OCI-LY1 (cell line): ENCODE results near the gene TUT7.
"Not testable (repeated sequence)": the region's sequence is repeated elsewhere in the genome, so short reads cannot be mapped to it uniquely, and the experiment has no call there.

ENCODE experiments used
- H2AFZ ChIP-seq: fragments of 200-600 bp; sonication (generic), shearing (Covaris generic); 2 replicates; pipeline ENCODE4 v1.6.0; 2014; ENCODE audit warnings: antibody characterized with exemption, mild to moderate bottlenecking, low read length
- H3F3A ChIP-seq: fragments of 200-600 bp; sonication (generic), shearing (Covaris generic); 2 replicates; pipeline ENCODE4 v1.6.0; 2014; ENCODE audit warnings: mild to moderate bottlenecking, antibody characterized with exemption, low read length, moderate library complexity; ENCODE audit not compliant: insufficient read depth
- H3K27ac ChIP-seq: fragments of 200-600 bp; sonication (generic); 2 replicates; pipeline ENCODE4 v1.5.1; 2014; ENCODE audit warnings: low read length, mixed run types, mild to moderate bottlenecking, low read depth; ENCODE audit not compliant: poor library complexity, severe bottlenecking
- H3K27me3 ChIP-seq: fragments of 200-600 bp; sonication (generic); 2 replicates; pipeline ENCODE4 v1.6.0; 2014; ENCODE audit warnings: antibody characterized with exemption, mild to moderate bottlenecking, low read length, moderate library complexity; ENCODE audit not compliant: insufficient read depth
- H3K36me3 ChIP-seq: fragments of 200-600 bp; sonication (generic); 2 replicates; pipeline ENCODE4 v1.6.1; 2014; ENCODE audit warnings: mild to moderate bottlenecking, antibody characterized with exemption, low read length, moderate library complexity, mixed read lengths; ENCODE audit not compliant: insufficient read depth
- H3K4me1 ChIP-seq: fragments of 200-600 bp; sonication (generic); 2 replicates; pipeline ENCODE4 v1.5.1; 2014; ENCODE audit warnings: mild to moderate bottlenecking, low read length, moderate library complexity; ENCODE audit not compliant: insufficient read depth, severe bottlenecking
- H3K4me2 ChIP-seq: fragments of 200-600 bp; sonication (generic), shearing (Covaris generic); 2 replicates; pipeline ENCODE4 v1.6.1; 2014; ENCODE audit warnings: low read length
- H3K4me3 ChIP-seq: fragments of 200-600 bp; sonication (generic); 2 replicates; pipeline ENCODE4 v1.5.1; 2014; ENCODE audit warnings: low read length, low read depth, mild to moderate bottlenecking, mixed read lengths; ENCODE audit not compliant: poor library complexity, severe bottlenecking
- H3K79me2 ChIP-seq: fragments of 200-600 bp; shearing (Covaris generic); 2 replicates; pipeline ENCODE4 v1.6.1; 2016; ENCODE audit warnings: mixed run types, low read length, mixed read lengths; ENCODE audit not compliant: insufficient read depth
- H3K9ac ChIP-seq: fragments of 200-600 bp; sonication (generic), shearing (Covaris generic); 2 replicates; pipeline ENCODE4 v1.6.1; 2014; ENCODE audit warnings: mild to moderate bottlenecking, low read length, mixed read lengths
- H3K9me2 ChIP-seq: fragments of 200-600 bp; sonication (generic), shearing (Covaris generic); 2 replicates; pipeline ENCODE4 v1.6.1; 2014; ENCODE audit warnings: low read depth, mild to moderate bottlenecking, low read length, mixed read lengths
- H3K9me3 ChIP-seq: fragments of 200-600 bp; shearing (Covaris generic); 2 replicates; pipeline ENCODE4 v1.6.1; 2014; ENCODE audit warnings: low read length, mixed read lengths
- H4K20me1 ChIP-seq: fragments of 200-600 bp; sonication (generic), shearing (Covaris generic); 2 replicates; pipeline ENCODE4 v1.6.0; 2016; ENCODE audit warnings: mild to moderate bottlenecking, low read length; ENCODE audit not compliant: insufficient read depth
- CTCF ChIP-seq: fragments of 200-600 bp; sonication (generic), shearing (Covaris generic); IDR thresholded peaks from 2 replicates; pipeline ENCODE4 v1.5.1; 2017; ENCODE audit warnings: mild to moderate bottlenecking, antibody characterized with exemption, low read length, moderate library complexity, mixed read lengths
- EZH2 ChIP-seq: fragments of 200-600 bp; sonication (generic), shearing (Covaris generic); IDR thresholded peaks from 2 replicates; pipeline ENCODE4 v1.8.0; 2017; ENCODE audit warnings: borderline replicate concordance, mixed run types, mild to moderate bottlenecking, antibody characterized with exemption, low read length, moderate library complexity, mixed read lengths

TUT7 gene

GRCh38 chr9:86321373-86321772 lies 32.8 kb downstream of the TUT7 start:
- peaks cover 95% of the 10 kb centered on the region for H3K36me3 ChIP-seq
- TF ChIP-seq EZH2 (no peak), CTCF (no peak)
- no peaks in the 10 kb centered on the region for H3K9me2 ChIP-seq
- H3K79me2 ChIP-seq: no peaks in the 10 kb centered on the region
- no peaks in the 10 kb centered on the region for H4K20me1 ChIP-seq
- no peak overlapping the region for H3K4me3 ChIP-seq
- H3F3A ChIP-seq: no peaks in the 10 kb centered on the region
- no peaks in the 10 kb centered on the region for H3K9me3 ChIP-seq
- no peak overlapping the region for H3K4me2 ChIP-seq
- no peaks in the 10 kb centered on the region for H3K4me1 ChIP-seq
- H3K27me3 ChIP-seq: no peaks in the 10 kb centered on the region
- no peak overlapping the region for H3K9ac ChIP-seq
- H3K27ac ChIP-seq: no peak overlapping the region
- H2AFZ ChIP-seq: no peak overlapping the region

- Histone ChIP-seq H3K4me2 (no peak overlapping the region), H3K36me3 (peaks cover 95% of the 10 kb centered on the region), H3K4me1 (no peaks in the 10 kb centered on the region), H3K9me2 (no peaks in the 10 kb centered on the region), H4K20me1 (no peaks in the 10 kb centered on the region), H3K9ac (no peak overlapping the region), H2AFZ (no peak overlapping the region), H3K79me2 (no peaks in the 10 kb centered on the region), H3K27ac (no peak overlapping the region), H3K27me3 (no peaks in the 10 kb centered on the region), H3K4me3 (no peak overlapping the region), H3F3A (no peaks in the 10 kb centered on the region), H3K9me3 (no peaks in the 10 kb centered on the region)
- TF ChIP-seq EZH2 (no peak), CTCF (no peak)
Observed at GRCh38 chr9:86318187-86318586, 36.0 kb downstream of the TUT7 start.

GRCh38 chr9:86315078-86315477 lies 39.1 kb downstream of the TUT7 start:
- peaks cover 79% of the 10 kb centered on the region for H3K36me3 ChIP-seq
- no peak overlapping the region for H3K4me2 ChIP-seq
- H3K4me1 ChIP-seq: no peaks in the 10 kb centered on the region
- no peaks in the 10 kb centered on the region for H4K20me1 ChIP-seq
- no peak for TF ChIP-seq EZH2
- TF ChIP-seq CTCF: no peak
- H3K27ac ChIP-seq: no peak overlapping the region
- H3K4me3 ChIP-seq: no peak overlapping the region
- no peaks in the 10 kb centered on the region for H3K9me3 ChIP-seq
- no peaks in the 10 kb centered on the region for H3K79me2 ChIP-seq
- no peaks in the 10 kb centered on the region for H3K27me3 ChIP-seq
- H3K9ac ChIP-seq: no peak overlapping the region
- H3K9me2 ChIP-seq: no peaks in the 10 kb centered on the region
- no peak overlapping the region for H2AFZ ChIP-seq
- H3F3A ChIP-seq: no peaks in the 10 kb centered on the region

- H3K9me3 ChIP-seq, H3K9me2 ChIP-seq, H3K4me3 ChIP-seq, H2AFZ ChIP-seq, H3K4me1 ChIP-seq, H4K20me1 ChIP-seq, H3K9ac ChIP-seq, H3K27me3 ChIP-seq, H3K4me2 ChIP-seq, H3K79me2 ChIP-seq, H3K27ac ChIP-seq, H3F3A ChIP-seq: not testable (repeated sequence)
- peaks cover 81% of the 10 kb centered on the region for H3K36me3 ChIP-seq
Observed at GRCh38 chr9:86312959-86313358, 41.3 kb downstream of the TUT7 start.
